Brain pericyte (primary cell): ENCODE measurements around the gene ST6GALNAC2.
"Not testable (repeated sequence)": the region's sequence is repeated elsewhere in the genome, so short reads cannot be mapped to it uniquely, and the experiment has no call there.

Experiments
- DNase-seq: peaks from one replicate; pipeline ENCODE4 v3.0.0-alpha.2; 2012; ENCODE audit warnings: low read depth, low spot score

ST6GALNAC2 gene

DNA sequence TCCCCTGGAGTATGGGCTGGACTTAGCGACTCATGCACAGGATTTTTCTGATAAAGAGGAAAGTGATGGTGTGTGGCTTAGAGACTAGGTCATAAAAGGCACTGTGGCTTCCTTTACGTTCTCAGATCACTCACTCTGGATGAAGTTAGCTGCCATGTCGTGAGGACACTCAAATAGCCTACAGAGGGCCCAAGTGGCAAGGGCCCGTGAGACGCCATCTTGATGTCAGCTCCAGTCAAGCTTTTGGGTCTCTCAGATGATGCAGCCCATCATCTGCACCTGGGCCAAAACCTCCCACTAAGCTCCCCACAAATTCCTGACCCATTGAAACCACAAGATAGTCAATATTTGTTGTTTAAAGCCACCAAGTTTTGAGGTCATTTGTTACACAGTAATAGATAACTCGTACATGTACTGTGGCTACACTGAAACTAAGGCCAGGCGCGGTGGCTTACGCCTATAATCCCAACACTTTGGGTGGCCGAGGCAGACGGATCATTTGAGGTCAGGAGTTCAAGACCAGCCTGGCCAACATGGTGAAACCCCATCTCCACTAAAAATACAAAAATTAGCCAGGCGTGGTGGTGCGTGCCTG, 14.7 kb downstream of the ST6GALNAC2 start:
- DNase-seq = no peak

DNA sequence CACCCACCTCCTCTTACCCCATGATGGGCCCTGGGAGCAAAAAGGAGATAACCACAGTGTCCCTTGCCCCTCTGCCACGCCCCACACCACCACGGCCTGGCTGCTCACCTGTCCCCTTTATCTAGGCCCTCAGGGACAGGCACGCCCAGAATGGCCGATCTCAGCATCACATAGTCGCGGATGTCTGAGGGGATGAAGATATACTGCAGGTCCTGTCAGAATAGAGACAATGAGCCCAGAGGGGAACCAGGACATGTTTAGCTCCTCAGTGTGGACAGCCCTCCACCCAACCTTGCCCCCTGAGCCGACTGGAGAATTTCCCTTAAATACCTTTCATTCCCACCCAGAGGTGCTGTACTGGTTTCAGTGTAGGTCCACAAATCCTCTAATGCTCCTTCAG, 15.2 kb downstream of the ST6GALNAC2 start:
- DNase-seq = no peak

GRCh38 chr17:76569607-76570279, 15.9 kb downstream of the ST6GALNAC2 start:
- DNase-seq = no peak

- no peak for DNase-seq
These were observed 16.8 kb downstream of the ST6GALNAC2 start for GRCh38 chr17:76568811-76569221.

GRCh38 chr17:76567634-76568432, 17.8 kb downstream of the ST6GALNAC2 start:
- no peak for DNase-seq

- no peak for DNase-seq
These were observed 18.6 kb downstream of the ST6GALNAC2 start for GRCh38 chr17:76566988-76567431.

GRCh38 chr17:76566613-76566943, 19.1 kb downstream of the ST6GALNAC2 start:
- DNase-seq = no peak

DNA sequence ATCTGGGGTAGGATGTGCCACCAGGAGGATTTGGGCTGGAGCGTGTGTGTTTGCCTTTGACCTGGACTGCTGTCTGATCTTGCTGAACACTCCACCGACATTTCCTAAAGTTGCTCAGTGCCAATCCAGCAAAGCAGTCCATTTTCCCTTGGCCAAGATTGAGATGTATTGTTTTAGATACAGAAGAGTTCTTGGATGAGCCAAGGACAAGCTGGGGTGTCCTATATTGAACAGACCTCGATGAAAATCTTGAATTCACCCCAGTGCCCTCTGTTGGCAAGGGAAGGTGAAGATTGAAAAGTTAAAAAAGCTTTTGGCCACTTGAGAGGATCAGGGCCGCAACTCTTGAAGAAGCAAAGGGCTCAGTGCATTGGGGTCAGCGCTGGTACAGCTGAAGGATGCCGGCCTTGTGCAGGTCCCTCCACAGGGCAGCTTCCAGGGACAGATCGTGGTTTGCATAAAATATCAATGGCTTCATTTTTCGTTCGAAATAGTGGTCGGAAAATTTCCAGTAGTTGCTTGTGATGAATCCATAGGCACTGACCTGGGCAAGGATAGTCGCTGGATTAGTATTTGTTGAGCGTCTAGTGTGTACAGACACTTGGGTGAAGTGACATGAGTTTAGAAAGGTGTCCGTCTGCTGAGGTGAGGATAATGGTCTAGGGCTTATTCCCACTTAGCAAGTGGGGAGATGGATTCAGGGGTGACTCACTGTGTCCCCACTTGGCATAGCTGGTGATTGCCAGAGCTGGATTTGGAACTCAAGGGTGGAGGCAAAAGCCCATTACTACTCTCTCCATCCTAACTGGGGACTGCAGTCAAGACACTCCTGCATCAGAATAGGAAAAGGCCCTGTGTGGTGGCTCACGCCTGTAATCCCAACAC, 19.7 kb downstream of the ST6GALNAC2 start:
- no peak for DNase-seq

GRCh38 chr17:76564991-76565727, 20.5 kb downstream of the ST6GALNAC2 start:
- DNase-seq = not testable (repeated sequence)

GRCh38 chr17:76563359-76563758, 22.3 kb downstream of the ST6GALNAC2 start:
- DNase-seq = not testable (repeated sequence)

GRCh38 chr17:76562734-76563148, 22.9 kb downstream of the ST6GALNAC2 start:
- DNase-seq = no peak

- no peak for DNase-seq
These were observed 23.8 kb downstream of the ST6GALNAC2 start for GRCh38 chr17:76561799-76562268.

DNA sequence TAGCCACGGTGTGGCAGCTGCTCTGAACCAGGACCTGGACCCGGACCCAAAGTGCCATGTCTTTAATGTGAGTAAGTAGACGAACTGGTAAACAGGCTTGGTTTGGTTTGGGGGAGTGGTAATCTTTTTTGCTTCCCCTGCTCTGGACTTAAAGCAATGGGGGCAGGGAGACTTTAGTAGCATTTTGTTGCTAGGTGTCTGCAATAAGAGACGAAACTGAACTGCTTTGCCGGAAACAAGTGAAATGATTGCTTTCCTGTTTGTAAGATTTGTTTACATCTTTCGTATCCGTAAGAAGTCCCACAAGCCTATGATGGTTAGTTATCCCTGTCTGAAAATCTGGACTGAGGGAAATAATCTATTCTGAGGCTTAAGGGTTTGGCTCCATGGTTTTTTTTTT, 24.3 kb downstream of the ST6GALNAC2 start:
- DNase-seq = no peak

- DNase-seq = no peak
These were observed 24.8 kb downstream of the ST6GALNAC2 start for GRCh38 chr17:76560877-76561221.

DNA sequence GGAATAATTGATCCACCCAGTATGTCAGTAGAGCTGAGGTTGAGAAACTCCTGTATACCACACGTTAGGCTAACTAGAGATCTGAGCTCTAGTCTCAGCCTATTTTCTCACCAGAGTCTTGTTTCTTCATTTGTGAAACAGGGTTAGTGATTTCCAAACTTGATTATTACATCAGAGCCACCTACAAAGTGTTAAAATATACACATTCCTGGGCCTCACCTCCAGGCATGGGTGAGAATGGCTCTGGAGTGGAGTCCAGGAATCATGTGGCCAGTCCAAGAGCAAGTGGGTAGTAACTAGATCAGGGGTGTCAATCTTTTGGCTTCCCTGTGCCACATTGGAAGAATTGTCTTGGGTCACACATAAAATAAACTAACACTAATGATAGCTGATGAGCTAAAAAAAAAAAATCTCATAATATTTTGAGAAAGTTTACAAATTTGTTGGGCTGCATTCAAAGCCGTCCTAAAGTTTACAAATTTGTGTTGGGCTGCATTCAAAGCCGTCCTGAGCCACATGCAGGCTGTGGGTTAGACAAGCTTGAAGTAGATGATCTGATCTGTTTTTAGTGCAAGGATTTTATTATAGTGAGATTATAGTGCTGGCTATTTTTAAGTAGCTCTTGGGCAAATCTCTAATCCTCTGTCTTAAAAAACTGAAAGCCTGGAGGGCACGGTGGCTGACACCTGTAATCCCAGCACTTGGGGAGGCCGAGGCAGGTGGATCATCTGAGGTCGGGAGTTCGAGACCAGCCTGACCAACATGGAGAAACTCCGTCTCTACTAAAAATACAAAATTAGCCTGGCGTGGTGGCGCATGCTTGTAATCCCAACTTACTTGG, 25.4 kb downstream of the ST6GALNAC2 start:
- DNase-seq = no peak

DNA sequence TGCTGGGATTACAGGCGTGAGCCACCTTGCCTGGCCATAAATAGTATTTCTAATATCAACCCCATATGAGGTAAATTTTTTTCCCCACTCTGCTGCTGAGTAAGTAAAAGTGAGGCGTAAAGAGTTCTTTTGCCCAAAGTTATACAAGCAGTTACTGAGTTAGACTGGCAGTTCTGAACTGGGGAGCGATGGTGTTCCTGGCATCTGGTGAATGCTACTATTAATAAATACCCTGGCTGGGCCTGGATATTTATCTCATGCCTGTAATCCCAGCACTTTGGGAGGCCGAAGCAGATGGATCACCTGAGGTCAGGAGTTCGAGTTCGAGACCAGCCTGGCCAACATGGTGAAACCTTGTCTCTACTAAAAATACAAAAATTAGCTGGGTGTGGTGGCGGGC, 26.2 kb downstream of the ST6GALNAC2 start:
- not testable (repeated sequence) for DNase-seq

DNA sequence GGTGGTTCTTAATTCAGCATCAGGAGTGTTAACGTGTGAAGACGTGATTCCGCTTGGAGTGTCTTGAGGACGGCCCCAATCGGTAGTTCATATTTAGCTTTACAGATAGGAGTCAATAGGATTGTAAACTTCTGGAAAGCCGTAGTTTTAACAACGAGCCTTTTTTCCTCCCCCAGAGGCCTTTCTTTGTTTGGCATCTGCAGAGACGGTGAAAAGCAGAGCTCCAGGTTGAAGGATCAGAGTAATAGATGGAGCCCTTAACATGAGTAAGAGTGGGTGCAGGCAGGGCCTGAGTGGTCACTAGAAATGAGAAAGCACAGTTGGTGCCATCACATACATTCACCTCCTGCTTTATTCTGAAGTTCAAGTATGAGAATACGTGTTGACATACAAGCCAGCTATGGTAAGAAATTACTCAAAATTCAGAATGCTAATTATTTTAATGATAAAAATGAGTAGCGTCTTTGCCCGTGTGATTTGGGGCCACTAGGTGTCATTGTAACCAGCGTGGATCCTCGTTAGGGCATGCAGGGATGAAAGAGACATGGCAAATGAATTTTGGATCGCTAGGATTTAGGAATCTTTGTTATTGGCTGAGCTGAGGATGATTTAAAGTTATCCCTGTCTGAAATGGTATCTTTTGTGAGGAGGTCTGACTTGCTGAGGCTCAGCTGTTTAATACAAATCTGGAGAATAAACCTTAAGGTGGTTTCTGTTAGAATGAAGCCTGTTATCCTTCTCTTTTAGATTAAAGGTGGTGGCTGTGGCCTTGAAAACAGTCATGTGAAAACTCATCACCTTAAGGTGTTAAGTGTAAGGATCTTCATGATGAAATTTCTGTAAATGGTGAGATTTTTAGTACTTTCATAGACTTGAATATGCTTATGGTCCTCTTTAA, 27.2 kb downstream of the ST6GALNAC2 start:
- no peak for DNase-seq

- DNase-seq = peak; percentile 87
These were observed 28.1 kb downstream of the ST6GALNAC2 start for GRCh38 chr17:76557368-76558197.
